ENCODE measurements around the gene CIT.

The CIT gene

GRCh38 chr12:119772431-119772830, 104.7 kb downstream of the CIT start:
- FAIRE-seq (no peak), DNase-seq (ENCODE audit: insufficient read length, low spot score) (no peak)
- no peak for TF ChIP-seq CTCF (IDR thresholded peaks at IDR 0.05; ENCODE audit: insufficient read depth, missing control alignments)

GRCh38 chr12:119770146-119770545, 107.0 kb downstream of the CIT start:
- TF ChIP-seq CTCF (IDR thresholded peaks at IDR 0.05; ENCODE audit: insufficient read depth, missing control alignments), result no peak
- no peak for DNase-seq (ENCODE audit: insufficient read length, low spot score)
- FAIRE-seq, result no peak

- TF ChIP-seq CTCF (IDR thresholded peaks at IDR 0.05; ENCODE audit: insufficient read depth, missing control alignments), result no peak
- no peak for FAIRE-seq
- DNase-seq (ENCODE audit: insufficient read length, low spot score), result no peak
These were observed 114.5 kb downstream of the CIT start for GRCh38 chr12:119762619-119763018.

GRCh38 chr12:119758722-119759121, 118.4 kb downstream of the CIT start:
- TF ChIP-seq CTCF (IDR thresholded peaks at IDR 0.05; ENCODE audit: insufficient read depth, missing control alignments), result no peak
- DNase-seq (ENCODE audit: insufficient read length, low spot score) (no peak), FAIRE-seq (no peak)

GRCh38 chr12:119758234-119758633, 118.9 kb downstream of the CIT start:
- DNase-seq (ENCODE audit: insufficient read length, low spot score) (no peak), FAIRE-seq (no peak)
- TF ChIP-seq CTCF (IDR thresholded peaks at IDR 0.05; ENCODE audit: insufficient read depth, missing control alignments), result no peak

GRCh38 chr12:119751961-119752360, 125.2 kb downstream of the CIT start:
- FAIRE-seq (no peak), DNase-seq (ENCODE audit: insufficient read length, low spot score) (no peak)
- TF ChIP-seq CTCF (IDR thresholded peaks at IDR 0.05; ENCODE audit: insufficient read depth, missing control alignments), result no peak

GRCh38 chr12:119749666-119750065, 127.5 kb downstream of the CIT start:
- no peak for DNase-seq (ENCODE audit: insufficient read length, low spot score)
- no peak for TF ChIP-seq CTCF (IDR thresholded peaks at IDR 0.05; ENCODE audit: insufficient read depth, missing control alignments)
- no peak for FAIRE-seq
